ENCODE measurements around the gene RBM4.
"Not testable (repeated sequence)": the region's sequence is repeated elsewhere in the genome, so short reads cannot be mapped to it uniquely, and the experiment has no call there.

The RBM4 gene

DNA sequence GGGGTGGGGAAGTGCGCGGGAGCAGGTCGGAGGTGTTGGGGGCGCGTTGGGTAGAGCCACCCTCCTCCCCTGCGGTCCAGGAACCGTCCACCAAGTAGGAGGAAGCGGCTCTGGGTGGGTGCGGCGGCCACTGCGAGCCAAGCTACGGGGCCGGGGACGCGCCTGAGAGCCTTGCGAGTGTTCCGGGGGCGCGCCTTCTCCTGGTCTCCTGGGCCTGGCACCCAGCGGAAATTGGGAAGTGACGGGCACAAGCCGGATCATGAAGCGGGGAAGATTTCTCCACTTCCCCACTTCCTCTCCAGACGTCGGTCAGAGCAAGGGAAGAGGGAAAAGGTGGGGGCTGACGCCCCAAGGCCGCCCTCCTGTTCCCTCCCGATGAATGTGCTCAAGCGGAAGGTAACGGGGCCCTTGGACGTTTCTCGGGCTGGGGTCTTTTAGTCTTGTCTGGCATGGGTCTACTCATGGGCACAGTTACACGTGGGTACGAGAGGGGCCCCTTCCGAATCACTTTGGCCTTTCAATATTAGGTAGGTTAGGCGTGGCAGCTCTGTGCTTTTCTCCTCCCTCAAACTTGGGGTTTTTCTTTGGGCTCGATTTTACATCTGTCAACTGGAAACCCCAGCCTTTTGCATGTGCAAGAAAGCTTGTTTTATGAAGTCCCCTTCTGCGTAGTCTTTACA, 21.2 kb upstream of the RBM4 start:
- DNase-seq = no peak

DNA sequence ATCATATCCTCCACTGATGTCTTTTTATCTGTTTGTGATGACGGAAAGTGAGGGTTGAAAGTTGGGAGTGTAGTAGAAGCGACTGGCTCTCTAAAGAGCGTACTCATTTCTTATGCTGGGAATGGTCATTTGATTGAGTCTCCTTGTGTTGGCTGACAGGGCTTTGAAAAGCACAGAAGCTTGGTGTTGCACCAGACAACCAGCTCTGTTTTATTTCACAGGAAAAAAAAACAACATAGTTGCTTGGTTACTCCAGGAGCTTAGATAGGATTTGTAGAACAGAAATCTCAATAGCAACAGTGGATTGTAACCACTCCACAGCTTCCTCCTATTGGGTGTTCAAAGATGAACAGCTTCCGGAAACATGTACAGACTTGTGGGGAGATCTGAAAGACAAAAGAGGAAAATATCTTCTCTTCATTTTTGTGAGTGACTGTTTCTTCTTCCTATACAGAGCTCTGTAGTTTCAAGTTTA, 19.4 kb upstream of the RBM4 start:
- no peak for DNase-seq

- no peak for DNase-seq
Measured at GRCh38 chr11:66624450-66624849, 14.1 kb upstream of the RBM4 start.

GRCh38 chr11:66625041-66625751, 13.3 kb upstream of the RBM4 start:
- no peak for DNase-seq

DNA sequence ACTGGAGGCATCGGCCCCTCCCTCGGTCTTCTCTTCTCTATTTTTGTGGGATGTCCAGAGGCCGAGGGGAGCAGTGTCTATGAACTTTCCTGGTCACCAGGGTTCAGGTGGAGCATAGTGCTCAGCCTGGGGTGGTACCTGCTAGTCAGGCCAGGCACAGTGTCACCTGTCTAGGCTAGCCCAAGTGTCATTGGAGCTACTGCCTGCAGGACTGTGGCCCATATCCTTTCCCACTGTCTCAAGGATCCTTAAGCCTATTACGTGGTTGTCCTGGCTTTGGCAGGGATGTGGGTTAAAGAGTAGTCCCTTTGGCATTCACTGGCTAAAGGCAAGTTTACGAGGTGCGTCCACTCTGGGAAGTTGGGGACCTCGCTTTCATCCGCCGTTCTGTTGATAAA, 12.8 kb upstream of the RBM4 start:
- no peak for DNase-seq

DNA sequence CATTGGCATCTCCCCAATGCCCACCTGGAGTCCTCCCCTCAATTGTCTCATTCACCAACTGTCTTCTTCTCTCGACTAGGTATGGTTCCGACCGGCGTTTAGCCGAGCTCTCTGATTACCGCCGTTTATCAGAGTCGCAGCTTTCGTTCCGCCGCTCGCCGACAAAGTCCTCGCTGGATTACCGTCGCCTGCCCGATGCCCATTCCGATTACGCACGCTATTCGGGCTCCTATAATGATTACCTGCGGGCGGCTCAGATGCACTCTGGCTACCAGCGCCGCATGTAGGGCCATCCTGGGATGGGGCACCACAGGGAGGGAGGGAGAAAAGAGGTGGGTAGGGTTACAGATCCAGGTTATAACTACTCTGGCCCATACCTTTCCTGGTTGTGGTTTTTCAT, 12.1 kb upstream of the RBM4 start:
- DNase-seq = no peak

GRCh38 chr11:66626926-66627325, 11.6 kb upstream of the RBM4 start:
- no peak for DNase-seq

GRCh38 chr11:66628061-66628603, 10.4 kb upstream of the RBM4 start:
- no peak for DNase-seq

GRCh38 chr11:66629356-66629755, 9.1 kb upstream of the RBM4 start:
- no peak for DNase-seq

DNA sequence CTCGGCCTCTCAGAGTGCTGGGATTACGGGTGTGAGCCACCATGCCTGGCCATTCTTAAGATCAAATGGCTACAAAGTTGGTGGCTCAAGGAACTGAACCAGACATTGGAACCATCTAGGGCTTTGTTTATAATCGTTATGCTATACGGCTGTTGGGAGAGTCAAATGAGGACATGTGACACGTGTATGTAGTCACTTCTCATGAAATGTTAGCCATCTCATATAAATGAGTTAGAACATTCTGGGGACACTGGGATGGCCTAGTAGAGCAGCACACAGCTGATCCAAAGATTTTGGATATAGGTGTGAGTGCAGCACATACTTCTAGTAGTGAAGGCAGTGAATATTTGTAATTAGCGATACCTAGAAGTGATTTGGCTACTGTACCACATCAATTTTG, 6.6 kb upstream of the RBM4 start:
- DNase-seq = no peak

- no peak for DNase-seq
Measured at GRCh38 chr11:66632952-66633351, 5.6 kb upstream of the RBM4 start.

DNA sequence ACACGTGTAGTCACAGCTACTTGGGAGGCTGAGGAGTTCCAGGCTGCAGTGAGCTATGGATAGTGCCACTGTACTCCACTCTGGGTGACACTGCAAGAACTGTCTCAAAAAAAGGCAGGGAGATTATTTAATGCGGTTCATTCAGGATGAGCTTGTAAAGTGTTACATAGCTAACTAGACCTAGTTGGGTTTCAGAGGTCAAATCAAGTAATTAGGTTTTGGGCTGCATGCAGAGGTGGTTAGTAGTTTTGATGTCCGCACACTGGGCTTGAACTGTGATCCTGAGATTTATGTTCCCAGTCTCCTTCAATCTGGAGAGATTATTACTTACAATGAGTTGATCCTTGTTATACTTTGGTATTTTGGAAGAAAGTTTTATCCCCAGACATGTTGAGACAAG, 2.1 kb upstream of the RBM4 start:
- DNase-seq = no peak

DNA sequence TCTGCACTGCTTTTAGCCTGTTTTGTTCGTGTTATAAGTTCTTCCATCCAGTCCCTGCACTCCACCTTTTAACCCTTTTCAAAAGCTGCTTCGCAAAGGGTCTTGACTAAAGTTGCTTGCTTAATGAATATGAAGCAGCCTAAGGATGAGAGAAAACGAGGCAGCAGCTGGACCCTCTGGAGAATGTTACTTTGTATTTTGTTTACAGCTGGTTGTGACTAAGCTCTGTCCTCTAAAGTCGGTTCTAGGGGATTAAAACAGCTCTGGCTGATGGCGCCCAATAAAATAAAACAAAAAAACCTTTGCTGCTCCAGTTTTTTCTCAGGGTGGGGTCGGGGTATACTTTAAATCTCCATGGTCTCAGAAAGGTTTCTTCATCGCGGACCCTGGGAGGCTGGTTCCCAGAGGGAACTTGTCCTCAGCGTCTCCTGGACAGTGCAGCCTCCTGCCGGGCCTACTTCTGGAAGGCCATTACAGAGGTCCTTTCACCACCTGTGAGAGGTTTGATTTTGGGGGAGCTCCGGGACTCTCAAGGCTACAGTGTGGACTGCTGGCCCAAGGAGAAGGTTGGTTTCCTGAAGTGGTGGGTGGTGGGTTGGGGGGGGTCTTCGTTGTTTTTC, 836 bp upstream of the RBM4 start:
- DNase-seq = no peak

- DNase-seq = no peak
Measured at GRCh38 chr11:66639066-66639813, 737 bp downstream of the RBM4 start.

DNA sequence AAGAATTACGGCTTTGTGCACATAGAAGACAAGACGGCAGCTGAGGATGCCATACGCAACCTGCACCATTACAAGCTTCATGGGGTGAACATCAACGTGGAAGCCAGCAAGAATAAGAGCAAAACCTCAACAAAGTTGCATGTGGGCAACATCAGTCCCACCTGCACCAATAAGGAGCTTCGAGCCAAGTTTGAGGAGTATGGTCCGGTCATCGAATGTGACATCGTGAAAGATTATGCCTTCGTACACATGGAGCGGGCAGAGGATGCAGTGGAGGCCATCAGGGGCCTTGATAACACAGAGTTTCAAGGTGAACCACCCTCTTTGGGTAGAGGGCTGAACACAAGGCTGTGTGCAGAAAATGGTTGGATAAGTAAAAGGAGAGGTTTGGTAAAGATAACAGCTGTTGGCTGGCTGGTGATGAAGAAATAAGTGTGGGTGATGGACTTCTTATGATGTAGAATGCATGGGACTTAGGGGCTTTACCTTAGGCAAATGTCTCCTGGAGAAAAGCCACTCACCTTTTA, 1.4 kb downstream of the RBM4 start:
- not testable (repeated sequence) for DNase-seq

DNA sequence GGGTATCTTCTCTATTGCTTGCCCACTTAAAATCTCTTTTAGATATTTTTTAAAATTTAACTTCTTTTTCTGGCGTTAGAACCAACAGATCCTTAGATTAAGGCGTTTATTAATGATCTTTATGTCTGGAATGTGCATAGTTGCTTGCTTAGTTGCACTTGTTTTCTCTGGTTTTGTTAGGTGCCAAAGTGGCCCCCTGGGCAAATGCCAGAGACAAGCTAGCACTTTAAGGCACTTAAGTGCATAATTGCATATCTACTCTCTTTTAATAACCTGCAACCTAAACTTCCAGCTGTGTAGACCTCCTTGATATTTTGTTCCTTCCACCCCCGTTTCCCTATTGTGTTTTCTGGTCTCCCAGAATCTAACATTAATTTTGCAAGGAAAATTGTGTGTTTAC, 3.3 kb downstream of the RBM4 start:
- DNase-seq = no peak

GRCh38 chr11:66643745-66644437, 5.4 kb downstream of the RBM4 start:
- no peak for DNase-seq

GRCh38 chr11:66646828-66647227, 8.3 kb downstream of the RBM4 start:
- DNase-seq = no peak

DNA sequence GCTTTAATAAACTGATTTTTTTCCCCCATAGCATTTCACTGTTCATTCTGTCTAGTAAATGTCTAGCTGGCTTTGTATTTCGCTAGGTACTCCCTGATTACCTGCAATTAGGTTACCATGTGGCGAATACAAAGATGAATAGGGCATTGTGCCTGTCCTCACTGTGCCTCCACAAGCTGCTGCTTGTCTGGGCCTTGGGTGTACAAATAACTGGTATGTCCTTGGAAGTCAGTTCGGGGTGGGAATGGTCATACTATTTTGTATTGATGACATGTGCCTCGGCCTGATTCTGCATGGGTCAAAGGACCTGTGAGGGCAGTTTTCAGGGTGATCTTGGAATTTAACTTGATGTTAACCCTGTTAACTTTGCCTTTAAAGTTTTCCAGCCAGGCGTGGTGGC, 11.4 kb downstream of the RBM4 start:
- DNase-seq = no peak

DNA sequence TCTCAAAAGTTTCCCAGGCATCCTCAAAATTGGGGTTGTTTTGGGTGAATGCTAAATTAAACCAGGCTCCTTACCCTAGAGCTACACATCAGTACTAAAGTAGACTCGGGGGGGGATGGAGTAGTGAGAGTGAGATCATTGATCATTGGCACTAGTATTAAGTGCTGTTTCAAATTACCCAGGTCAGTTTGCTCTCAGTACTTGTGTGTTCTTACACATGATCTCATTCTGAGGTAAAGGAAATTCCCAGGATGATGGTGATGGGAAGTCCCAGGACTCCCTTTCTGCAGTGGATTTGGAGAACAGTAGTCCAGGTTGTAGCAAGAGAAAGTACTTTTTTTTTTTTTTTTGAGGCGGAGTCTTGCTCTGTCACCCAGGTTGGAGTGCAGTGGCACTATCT, 12.5 kb downstream of the RBM4 start:
- DNase-seq = no peak

- no peak for DNase-seq
Measured at GRCh38 chr11:66652651-66653050, 14.1 kb downstream of the RBM4 start.

- no peak for DNase-seq
Measured at GRCh38 chr11:66653123-66653522, 14.6 kb downstream of the RBM4 start.

Measured in NCI-H446 (cell line).